GM23338 (cell line): ENCODE data around the gene TSPAN12. TPM values are rescaled to one million over a fixed set of nuclear protein-coding genes. Genes with fewer than 3 reads are reported as not detected.

Source experiments
- ATAC-seq: fragments of 200-7000 bp; cut with Tn5 transposase; 3 replicates; pipeline ENCODE4 v1.9.1; 2020
- DNase-seq: peaks from one replicate; pipeline ENCODE4 v3.0.0-alpha.2; 2015; ENCODE audit warnings: low spot score
- H2AFZ ChIP-seq: fragments of 200-600 bp; sonication (generic); 2 replicates; pipeline ENCODE4 v1.8.0; 2016; ENCODE audit warnings: antibody characterized with exemption, mild to moderate bottlenecking, moderate library complexity
- H3F3A ChIP-seq: fragments of 200-600 bp; sonication (generic); replicated peaks from 2 replicates; pipeline ENCODE4 v1.8.0; 2017; ENCODE audit warnings: antibody characterized with exemption, mixed run types, low read depth
- H3K27ac ChIP-seq: fragments of 200-600 bp; sonication (generic); 2 replicates; pipeline ENCODE4 v1.6.1; 2016; ENCODE audit warnings: low read depth
- H3K27me3 ChIP-seq: fragments of 200-600 bp; sonication (generic); 2 replicates; pipeline ENCODE4 v1.8.0; 2016; ENCODE audit warnings: mild to moderate bottlenecking, mixed run types, moderate library complexity; ENCODE audit not compliant: insufficient read depth
- H3K36me3 ChIP-seq: fragments of 200-600 bp; sonication (generic); 2 replicates; pipeline ENCODE4 v1.8.0; 2016; ENCODE audit warnings: mild to moderate bottlenecking; ENCODE audit not compliant: insufficient read depth
- H3K4me1 ChIP-seq: fragments of 200-600 bp; sonication (generic); 2 replicates; pipeline ENCODE4 v1.8.0; 2016; ENCODE audit warnings: mild to moderate bottlenecking, moderate library complexity; ENCODE audit not compliant: insufficient read depth
- H3K4me2 ChIP-seq: fragments of 200-600 bp; sonication (generic); 2 replicates; pipeline ENCODE4 v1.7.1; 2017; ENCODE audit warnings: mixed run types
- H3K4me3 ChIP-seq: fragments of 200-600 bp; sonication (generic); 2 replicates; pipeline ENCODE4 v1.6.1; 2016; ENCODE audit warnings: mixed run types
- H3K79me2 ChIP-seq: fragments of 200-600 bp; sonication (generic); replicated peaks from 2 replicates; pipeline ENCODE4 v1.8.0; 2017; ENCODE audit warnings: mild to moderate bottlenecking; ENCODE audit not compliant: insufficient read depth
- H3K9me2 ChIP-seq: fragments of 200-600 bp; sonication (generic); 2 replicates; pipeline ENCODE4 v1.8.0; 2017; ENCODE audit not compliant: insufficient read depth
- H4K20me1 ChIP-seq: fragments of 200-600 bp; sonication (generic); replicated peaks from 2 replicates; pipeline ENCODE4 v1.8.0; 2017; ENCODE audit warnings: mild to moderate bottlenecking; ENCODE audit not compliant: insufficient read depth
- H3K27ac Mint-ChIP-seq: 2 replicates; pipeline ENCODE4 v1.8.0; 2020; ENCODE audit warnings: inconsistent platforms, mild to moderate bottlenecking, moderate library complexity, mixed read lengths
- H3K27me3 Mint-ChIP-seq: 3 replicates; pipeline ENCODE4 v1.8.0; 2022; ENCODE audit warnings: low read depth, mild to moderate bottlenecking, moderate library complexity, mixed read lengths, inconsistent platforms; ENCODE audit not compliant: insufficient read depth, poor library complexity
- H3K36me3 Mint-ChIP-seq: 3 replicates; pipeline ENCODE4 v1.8.0; 2021; ENCODE audit warnings: low read depth, mild to moderate bottlenecking, inconsistent platforms, moderate library complexity, mixed read lengths
- H3K4me1 Mint-ChIP-seq: 3 replicates; pipeline ENCODE4 v1.8.0; 2020; ENCODE audit warnings: mild to moderate bottlenecking, inconsistent platforms, mixed read lengths
- H3K4me3 Mint-ChIP-seq: 3 replicates; pipeline ENCODE4 v1.8.0; 2021; ENCODE audit warnings: moderate library complexity, mild to moderate bottlenecking, inconsistent platforms, mixed read lengths
- H3K9me3 Mint-ChIP-seq: 3 replicates; pipeline ENCODE4 v1.8.0; 2020; ENCODE audit warnings: moderate library complexity, mild to moderate bottlenecking, inconsistent platforms, mixed read lengths
- CREB1 ChIP-seq: fragments of 250-450 bp; sonication (Bioruptor Pico); IDR thresholded peaks from 2 replicates; pipeline ENCODE4 v1.5.0; 2020; ENCODE audit warnings: low read depth, mild to moderate bottlenecking, moderate library complexity
- EZH2 ChIP-seq: fragments of 200-600 bp; sonication (generic); IDR thresholded peaks from one replicate; pipeline ENCODE4 v1.8.0; 2017; ENCODE audit warnings: antibody characterized with exemption, mild to moderate bottlenecking, low read depth; ENCODE audit not compliant: unreplicated experiment
- EZH2phosphoT487 ChIP-seq: fragments of 200-600 bp; sonication (generic); IDR thresholded peaks from one replicate; pipeline ENCODE4 v1.8.1; 2018; ENCODE audit warnings: antibody characterized with exemption; ENCODE audit not compliant: unreplicated experiment
- JUNB ChIP-seq: IDR thresholded peaks from one replicate; pipeline ENCODE4 v1.6.1; 2016; ENCODE audit warnings: antibody characterized with exemption; ENCODE audit not compliant: unreplicated experiment
- NANOG ChIP-seq: IDR thresholded peaks from 2 replicates; pipeline ENCODE4 v1.6.1; 2016; ENCODE audit warnings: antibody characterized with exemption, borderline replicate concordance
- POLR2AphosphoS5 ChIP-seq: IDR thresholded peaks from 2 replicates; pipeline ENCODE4 v1.6.1; 2016; ENCODE audit warnings: antibody characterized with exemption, low read depth
- STAT1 ChIP-seq: IDR thresholded peaks from one replicate; pipeline ENCODE4 v1.6.1; 2016; ENCODE audit warnings: antibody characterized with exemption; ENCODE audit not compliant: unreplicated experiment
- ZNF114 ChIP-seq: fragments of 250-450 bp; sonication (Bioruptor Pico); IDR thresholded peaks from 2 replicates; pipeline ENCODE4 v1.5.0; 2020; ENCODE audit warnings: mild to moderate bottlenecking, moderate library complexity
- ZNF331 ChIP-seq: fragments of 250-450 bp; sonication (Bioruptor Pico); IDR thresholded peaks from 2 replicates; pipeline ENCODE4 v1.5.0; 2020; ENCODE audit warnings: low read depth, mild to moderate bottlenecking, moderate library complexity
- polyA plus RNA-seq: library from polyadenylated mRNA; unstranded; fragments of >200 nt; fragmentation: Nextera tagmentation; extraction: Ambion mirVana; gene quantifications from 2 replicates; pipeline ENCODE4 v1.2.1, GENCODE V29; 2016
- total RNA-seq: library from RNA; depleted of rRNA; stranded (reverse); fragments of >200 nt; shearing (Covaris generic); gene quantifications from 2 replicates; pipeline ENCODE4 v1.2.3, GENCODE V29; 2014
- TF ChIP-seq, protein P1 (sequence below): fragments of 250-450 bp; sonication (Bioruptor Pico); IDR thresholded peaks from 2 replicates; pipeline ENCODE4 v1.5.0; 2020; ENCODE audit warnings: mild to moderate bottlenecking, moderate library complexity
- TF ChIP-seq, protein P2 (sequence below): IDR thresholded peaks from 2 replicates; pipeline ENCODE4 v1.6.1; 2016; ENCODE audit warnings: antibody characterized with exemption
- TF ChIP-seq, protein P3 (sequence below), 2 experiments: fragments of 200-600 bp in 1 of 2; sonication (generic) in 1 of 2; conservative IDR thresholded peaks; 2 replicates each; pipeline versions ENCODE4 v1.5.1 to v1.6.1; 2016 to 2017; ENCODE audit warnings: antibody characterized with exemption in 2 of 2, low read depth in 2 of 2, mild to moderate bottlenecking in 2 of 2, moderate library complexity in 1 of 2

The TSPAN12 gene
- total and polyA plus RNA-seq, 2 experiments from 2014 or later = 9.7 to 11.7 TPM

DNA sequence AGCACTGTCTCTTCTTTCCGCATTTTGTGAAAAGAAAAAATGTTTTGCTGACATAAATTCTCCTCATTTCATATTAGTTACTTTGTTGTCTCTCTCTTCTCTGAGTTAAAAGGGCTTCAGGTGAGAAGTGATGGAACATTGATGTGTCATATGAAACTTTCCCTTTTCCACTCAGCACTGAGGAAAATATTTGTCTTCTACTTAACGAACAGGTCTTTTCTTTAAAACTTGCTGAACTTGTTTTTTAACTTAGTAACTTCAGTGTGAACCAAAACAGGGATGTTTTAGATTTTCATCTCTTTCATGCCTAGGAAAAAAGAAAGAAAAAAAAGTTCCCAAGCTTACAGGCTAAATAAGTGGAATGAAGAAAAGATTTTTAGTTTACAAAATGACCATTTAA, 19.0 kb upstream of the TSPAN12 start:
- Mint-ChIP-seq H3K4me1 (peaks cover 19% of the 10 kb centered on the region), H3K27ac (no peak overlapping the region), H3K9me3 (no peaks in the 10 kb centered on the region), H3K36me3 (no peaks in the 10 kb centered on the region), H3K4me3 (no peak overlapping the region), H3K27me3 (peaks cover 2% of the 10 kb centered on the region)
- Histone ChIP-seq H3F3A (no peaks in the 10 kb centered on the region), H3K4me1 (peaks cover 15% of the 10 kb centered on the region), H3K4me3 (no peak overlapping the region), H3K27ac (no peak overlapping the region), H3K27me3 (no peaks in the 10 kb centered on the region), H3K4me2 (no peak overlapping the region), H3K79me2 (no peaks in the 10 kb centered on the region), H3K9me2 (no peaks in the 10 kb centered on the region; the same call in 1 of the 2 replicates), H3K36me3 (no peaks in the 10 kb centered on the region), H4K20me1 (no peaks in the 10 kb centered on the region), H2AFZ (no peak overlapping the region)
- TF ChIP-seq NANOG (no peak), JUNB (no peak), ZNF114 (CRISPR knock-in tag) (no peak)
- TF ChIP-seq, protein P1, sequence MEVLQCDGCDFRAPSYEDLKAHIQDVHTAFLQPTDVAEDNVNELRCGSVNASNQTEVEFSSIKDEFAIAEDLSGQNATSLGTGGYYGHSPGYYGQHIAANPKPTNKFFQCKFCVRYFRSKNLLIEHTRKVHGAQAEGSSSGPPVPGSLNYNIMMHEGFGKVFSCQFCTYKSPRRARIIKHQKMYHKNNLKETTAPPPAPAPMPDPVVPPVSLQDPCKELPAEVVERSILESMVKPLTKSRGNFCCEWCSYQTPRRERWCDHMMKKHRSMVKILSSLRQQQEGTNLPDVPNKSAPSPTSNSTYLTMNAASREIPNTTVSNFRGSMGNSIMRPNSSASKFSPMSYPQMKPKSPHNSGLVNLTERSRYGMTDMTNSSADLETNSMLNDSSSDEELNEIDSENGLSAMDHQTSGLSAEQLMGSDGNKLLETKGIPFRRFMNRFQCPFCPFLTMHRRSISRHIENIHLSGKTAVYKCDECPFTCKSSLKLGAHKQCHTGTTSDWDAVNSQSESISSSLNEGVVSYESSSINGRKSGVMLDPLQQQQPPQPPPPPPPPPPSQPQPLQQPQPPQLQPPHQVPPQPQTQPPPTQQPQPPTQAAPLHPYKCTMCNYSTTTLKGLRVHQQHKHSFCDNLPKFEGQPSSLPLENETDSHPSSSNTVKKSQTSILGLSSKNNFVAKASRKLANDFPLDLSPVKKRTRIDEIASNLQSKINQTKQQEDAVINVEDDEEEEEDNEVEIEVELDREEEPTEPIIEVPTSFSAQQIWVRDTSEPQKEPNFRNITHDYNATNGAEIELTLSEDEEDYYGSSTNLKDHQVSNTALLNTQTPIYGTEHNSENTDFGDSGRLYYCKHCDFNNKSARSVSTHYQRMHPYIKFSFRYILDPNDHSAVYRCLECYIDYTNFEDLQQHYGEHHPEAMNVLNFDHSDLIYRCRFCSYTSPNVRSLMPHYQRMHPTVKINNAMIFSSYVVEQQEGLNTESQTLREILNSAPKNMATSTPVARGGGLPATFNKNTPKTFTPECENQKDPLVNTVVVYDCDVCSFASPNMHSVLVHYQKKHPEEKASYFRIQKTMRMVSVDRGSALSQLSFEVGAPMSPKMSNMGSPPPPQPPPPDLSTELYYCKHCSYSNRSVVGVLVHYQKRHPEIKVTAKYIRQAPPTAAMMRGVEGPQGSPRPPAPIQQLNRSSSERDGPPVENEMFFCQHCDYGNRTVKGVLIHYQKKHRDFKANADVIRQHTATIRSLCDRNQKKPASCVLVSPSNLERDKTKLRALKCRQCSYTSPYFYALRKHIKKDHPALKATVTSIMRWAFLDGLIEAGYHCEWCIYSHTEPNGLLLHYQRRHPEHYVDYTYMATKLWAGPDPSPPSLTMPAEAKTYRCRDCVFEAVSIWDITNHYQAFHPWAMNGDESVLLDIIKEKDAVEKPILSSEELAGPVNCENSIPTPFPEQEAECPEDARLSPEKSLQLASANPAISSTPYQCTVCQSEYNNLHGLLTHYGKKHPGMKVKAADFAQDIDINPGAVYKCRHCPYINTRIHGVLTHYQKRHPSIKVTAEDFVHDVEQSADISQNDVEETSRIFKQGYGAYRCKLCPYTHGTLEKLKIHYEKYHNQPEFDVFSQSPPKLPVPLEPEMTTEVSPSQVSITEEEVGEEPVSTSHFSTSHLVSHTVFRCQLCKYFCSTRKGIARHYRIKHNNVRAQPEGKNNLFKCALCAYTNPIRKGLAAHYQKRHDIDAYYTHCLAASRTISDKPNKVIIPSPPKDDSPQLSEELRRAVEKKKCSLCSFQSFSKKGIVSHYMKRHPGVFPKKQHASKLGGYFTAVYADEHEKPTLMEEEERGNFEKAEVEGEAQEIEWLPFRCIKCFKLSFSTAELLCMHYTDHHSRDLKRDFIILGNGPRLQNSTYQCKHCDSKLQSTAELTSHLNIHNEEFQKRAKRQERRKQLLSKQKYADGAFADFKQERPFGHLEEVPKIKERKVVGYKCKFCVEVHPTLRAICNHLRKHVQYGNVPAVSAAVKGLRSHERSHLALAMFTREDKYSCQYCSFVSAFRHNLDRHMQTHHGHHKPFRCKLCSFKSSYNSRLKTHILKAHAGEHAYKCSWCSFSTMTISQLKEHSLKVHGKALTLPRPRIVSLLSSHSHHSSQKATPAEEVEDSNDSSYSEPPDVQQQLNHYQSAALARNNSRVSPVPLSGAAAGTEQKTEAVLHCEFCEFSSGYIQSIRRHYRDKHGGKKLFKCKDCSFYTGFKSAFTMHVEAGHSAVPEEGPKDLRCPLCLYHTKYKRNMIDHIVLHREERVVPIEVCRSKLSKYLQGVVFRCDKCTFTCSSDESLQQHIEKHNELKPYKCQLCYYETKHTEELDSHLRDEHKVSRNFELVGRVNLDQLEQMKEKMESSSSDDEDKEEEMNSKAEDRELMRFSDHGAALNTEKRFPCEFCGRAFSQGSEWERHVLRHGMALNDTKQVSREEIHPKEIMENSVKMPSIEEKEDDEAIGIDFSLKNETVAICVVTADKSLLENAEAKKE (CRISPR knock-in tag) = no peak
- TF ChIP-seq, protein P2, sequence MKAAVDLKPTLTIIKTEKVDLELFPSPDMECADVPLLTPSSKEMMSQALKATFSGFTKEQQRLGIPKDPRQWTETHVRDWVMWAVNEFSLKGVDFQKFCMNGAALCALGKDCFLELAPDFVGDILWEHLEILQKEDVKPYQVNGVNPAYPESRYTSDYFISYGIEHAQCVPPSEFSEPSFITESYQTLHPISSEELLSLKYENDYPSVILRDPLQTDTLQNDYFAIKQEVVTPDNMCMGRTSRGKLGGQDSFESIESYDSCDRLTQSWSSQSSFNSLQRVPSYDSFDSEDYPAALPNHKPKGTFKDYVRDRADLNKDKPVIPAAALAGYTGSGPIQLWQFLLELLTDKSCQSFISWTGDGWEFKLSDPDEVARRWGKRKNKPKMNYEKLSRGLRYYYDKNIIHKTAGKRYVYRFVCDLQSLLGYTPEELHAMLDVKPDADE = no peak
- DNase-seq (no peak), ATAC-seq (no peak)

DNA sequence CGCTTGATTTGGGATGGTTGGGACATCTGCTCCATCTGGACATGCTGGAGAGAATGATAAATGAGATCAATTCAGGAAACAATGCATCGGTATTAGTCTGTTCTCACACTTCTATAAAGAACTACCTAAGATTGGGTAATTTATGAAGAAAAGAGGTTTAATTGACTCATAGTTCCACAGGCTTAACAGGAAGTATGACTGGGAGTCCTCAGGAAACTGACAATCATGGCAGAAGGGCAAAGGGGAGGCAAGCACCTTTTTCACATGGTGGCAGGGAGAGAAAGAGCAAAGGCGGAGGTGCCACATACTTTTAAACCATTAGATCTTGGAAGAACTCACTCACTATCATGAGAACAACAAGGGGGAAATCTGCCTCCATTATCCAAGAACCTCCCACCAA, 16.8 kb upstream of the TSPAN12 start:
- Mint-ChIP-seq H3K9me3 (no peaks in the 10 kb centered on the region), H3K27ac (no peak overlapping the region), H3K36me3 (no peaks in the 10 kb centered on the region), H3K27me3 (peaks cover 2% of the 10 kb centered on the region), H3K4me3 (no peak overlapping the region), H3K4me1 (peaks cover 19% of the 10 kb centered on the region)
- no peaks in the 10 kb centered on the region; the same call in 1 of the 2 replicates for H3K9me2 ChIP-seq
- H3K27me3 ChIP-seq = no peaks in the 10 kb centered on the region
- no peaks in the 10 kb centered on the region for H3K36me3 ChIP-seq
- H3K4me1 ChIP-seq = peaks cover 15% of the 10 kb centered on the region
- TF ChIP-seq ZNF114 (CRISPR knock-in tag) = no peak
- no peak for TF ChIP-seq EZH2phosphoT487
- no peak for TF ChIP-seq CREB1 (CRISPR knock-in tag)
- TF ChIP-seq EZH2 = no peak
- TF ChIP-seq, protein P2 = no peak
- TF ChIP-seq, protein P3, sequence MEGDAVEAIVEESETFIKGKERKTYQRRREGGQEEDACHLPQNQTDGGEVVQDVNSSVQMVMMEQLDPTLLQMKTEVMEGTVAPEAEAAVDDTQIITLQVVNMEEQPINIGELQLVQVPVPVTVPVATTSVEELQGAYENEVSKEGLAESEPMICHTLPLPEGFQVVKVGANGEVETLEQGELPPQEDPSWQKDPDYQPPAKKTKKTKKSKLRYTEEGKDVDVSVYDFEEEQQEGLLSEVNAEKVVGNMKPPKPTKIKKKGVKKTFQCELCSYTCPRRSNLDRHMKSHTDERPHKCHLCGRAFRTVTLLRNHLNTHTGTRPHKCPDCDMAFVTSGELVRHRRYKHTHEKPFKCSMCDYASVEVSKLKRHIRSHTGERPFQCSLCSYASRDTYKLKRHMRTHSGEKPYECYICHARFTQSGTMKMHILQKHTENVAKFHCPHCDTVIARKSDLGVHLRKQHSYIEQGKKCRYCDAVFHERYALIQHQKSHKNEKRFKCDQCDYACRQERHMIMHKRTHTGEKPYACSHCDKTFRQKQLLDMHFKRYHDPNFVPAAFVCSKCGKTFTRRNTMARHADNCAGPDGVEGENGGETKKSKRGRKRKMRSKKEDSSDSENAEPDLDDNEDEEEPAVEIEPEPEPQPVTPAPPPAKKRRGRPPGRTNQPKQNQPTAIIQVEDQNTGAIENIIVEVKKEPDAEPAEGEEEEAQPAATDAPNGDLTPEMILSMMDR (conservative IDR thresholded peaks at IDR 0.05; ENCODE audit: low read depth in 2 of 2) = no peak
- no peak for TF ChIP-seq STAT1
- TF ChIP-seq ZNF331 = no peak
- TF ChIP-seq POLR2AphosphoS5 = no peak
- ATAC-seq (no peak), DNase-seq (no peak)
- no peak overlapping the region for H3K27ac ChIP-seq
- no peak overlapping the region for H3K4me3 ChIP-seq
- H3K4me2 ChIP-seq = no peak overlapping the region
- H4K20me1 ChIP-seq = no peaks in the 10 kb centered on the region
- H3F3A ChIP-seq = no peaks in the 10 kb centered on the region
- no peak overlapping the region for H2AFZ ChIP-seq
- no peaks in the 10 kb centered on the region for H3K79me2 ChIP-seq
